CD4-positive, alpha-beta T cell treated with Interferon alpha-2 for 1 hour (primary cell): ENCODE measurements around the gene PIK3R6.

Source experiments
- DNase-seq, 2 donors: peaks; one replicate each; pipeline ENCODE4 v3.0.0-alpha.2; 2020 to 2022

Gene PIK3R6

GRCh38 chr17:8893621-8894201 lies 26.2 kb upstream of the PIK3R6 start:
- no peak for DNase-seq

- DNase-seq: no peak
Measured at GRCh38 chr17:8893059-8893458, 25.6 kb upstream of the PIK3R6 start.

DNA sequence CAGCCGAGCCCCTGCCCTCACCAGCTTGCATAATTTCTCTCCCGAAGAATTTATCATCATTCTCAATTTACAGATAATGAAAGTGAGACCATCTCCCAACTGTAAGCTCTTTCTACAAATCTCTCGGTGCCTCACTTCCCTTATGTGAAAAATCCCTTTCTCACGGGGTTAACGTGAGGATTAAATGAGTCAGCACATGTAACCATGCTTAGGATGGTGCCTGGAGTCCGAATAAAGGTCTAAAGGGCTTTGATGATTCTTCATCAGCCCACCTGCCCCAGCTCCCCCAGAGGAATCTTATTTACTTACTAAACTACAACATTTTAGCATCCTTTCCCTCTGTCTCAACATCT lies 24.8 kb upstream of the PIK3R6 start:
- DNase-seq: no peak

DNA sequence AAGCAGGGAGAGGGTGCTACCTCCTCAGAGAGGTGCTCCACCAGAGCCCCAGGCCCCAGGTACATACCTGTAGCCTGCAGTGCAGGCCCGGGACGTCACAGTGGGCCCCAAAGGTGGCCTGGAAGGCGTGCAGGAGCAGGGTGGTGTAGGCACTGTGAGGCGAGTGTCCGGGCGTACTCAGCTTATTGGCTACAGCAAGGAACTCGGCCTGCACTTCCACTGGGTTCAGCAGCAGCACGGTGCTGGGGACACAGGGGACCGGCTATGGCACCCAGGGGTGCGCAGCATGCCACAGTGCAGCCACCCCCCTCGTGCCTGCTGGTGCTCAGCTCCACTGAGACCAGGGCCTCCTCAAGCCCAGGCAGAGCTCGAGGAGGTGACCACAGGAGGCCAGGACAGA lies 23.2 kb upstream of the PIK3R6 start:
- DNase-seq: no peak

- DNase-seq: no peak
Measured at GRCh38 chr17:8889458-8890210, 22.2 kb upstream of the PIK3R6 start.

DNA sequence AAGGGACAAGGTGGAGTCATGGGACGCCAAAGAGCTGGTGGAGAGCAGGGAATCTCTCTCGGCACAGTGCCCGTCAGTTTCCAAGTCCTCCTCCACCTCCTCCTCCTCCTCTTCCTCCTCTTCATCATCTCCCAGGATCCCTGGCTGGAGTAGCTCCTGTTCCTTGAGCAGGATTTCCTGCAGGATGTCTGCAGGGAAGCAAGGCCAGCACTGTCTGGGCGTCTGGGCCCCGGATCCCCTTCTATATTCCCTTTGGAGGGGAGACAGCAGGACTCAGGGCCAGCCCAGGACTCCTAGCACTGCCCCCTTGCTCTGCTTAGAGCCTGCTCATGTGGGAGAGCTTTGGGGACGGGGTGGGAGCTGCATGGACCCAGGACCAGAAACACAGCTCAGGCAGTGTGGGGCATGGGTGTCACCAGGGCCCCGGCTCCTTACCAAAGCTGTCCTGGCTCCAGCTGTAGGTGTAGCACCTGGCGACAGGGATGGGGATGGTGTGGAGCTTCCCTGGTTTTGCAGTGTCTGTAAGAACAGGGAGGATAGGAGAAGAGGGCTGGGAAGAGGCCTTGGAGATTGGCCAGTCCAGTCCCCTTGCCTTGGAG lies 21.3 kb upstream of the PIK3R6 start:
- no peak for DNase-seq

DNA sequence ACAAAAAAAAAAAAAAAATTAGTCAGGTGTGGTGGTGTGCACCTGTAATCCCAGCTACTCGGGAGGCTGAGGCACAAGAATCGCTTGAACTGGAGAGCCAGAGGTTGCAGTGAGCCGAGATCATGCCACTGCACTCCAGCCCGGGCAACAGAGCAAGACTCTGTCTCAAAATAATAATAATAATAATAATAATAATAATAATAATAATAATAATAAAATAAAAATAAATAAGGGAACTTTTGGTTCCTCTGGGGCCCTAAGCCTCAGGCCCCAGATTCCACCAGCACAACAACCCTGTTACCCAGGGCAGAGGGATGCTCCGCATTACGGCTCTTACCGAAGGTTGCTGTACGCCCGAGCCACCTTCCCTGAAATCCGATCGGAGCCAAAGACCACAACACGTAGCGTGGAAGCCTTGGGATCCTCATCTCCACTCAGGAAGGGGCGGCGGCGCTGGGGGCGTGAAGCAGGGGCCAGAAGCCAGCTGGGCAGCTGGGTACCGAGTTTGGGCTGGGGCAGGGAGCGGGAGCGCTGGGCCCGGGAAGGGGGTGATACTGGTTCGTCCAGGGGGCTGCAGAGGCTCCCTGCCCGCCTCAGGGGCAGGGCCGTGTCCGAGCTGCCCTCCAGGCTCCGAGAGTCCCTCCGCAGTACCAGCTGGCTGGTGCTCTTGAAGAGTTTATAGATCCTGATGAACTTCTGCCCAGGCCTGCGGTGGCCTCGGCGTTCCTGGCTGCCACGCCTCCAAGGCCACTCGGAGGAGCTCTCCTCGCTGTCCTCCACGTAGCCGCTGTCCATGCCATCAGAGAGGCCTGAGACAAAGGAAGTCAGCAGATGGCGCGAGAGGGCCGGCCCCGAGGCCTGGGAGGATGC lies 20.6 kb upstream of the PIK3R6 start:
- DNase-seq: no peak

DNA sequence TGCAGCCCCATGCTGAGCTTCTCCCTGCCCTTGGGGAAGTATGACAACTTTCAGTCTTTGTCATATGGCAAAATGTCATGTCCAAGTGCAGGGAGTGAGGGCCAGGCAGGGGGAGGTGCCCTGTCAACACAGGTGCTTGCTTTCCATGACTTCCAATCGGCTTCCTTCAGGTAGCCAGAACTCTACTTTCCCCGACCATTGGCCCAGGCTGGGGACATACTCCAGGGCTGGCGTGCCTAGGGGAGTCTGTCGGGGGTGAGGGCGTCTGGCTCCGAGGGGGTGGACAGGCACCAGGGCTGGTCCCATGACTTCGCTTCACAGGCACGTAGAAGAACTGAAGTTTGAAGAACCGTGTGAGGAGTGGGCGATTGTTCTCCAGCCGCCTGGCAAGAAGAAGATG lies 19.8 kb upstream of the PIK3R6 start:
- no peak for DNase-seq

DNA sequence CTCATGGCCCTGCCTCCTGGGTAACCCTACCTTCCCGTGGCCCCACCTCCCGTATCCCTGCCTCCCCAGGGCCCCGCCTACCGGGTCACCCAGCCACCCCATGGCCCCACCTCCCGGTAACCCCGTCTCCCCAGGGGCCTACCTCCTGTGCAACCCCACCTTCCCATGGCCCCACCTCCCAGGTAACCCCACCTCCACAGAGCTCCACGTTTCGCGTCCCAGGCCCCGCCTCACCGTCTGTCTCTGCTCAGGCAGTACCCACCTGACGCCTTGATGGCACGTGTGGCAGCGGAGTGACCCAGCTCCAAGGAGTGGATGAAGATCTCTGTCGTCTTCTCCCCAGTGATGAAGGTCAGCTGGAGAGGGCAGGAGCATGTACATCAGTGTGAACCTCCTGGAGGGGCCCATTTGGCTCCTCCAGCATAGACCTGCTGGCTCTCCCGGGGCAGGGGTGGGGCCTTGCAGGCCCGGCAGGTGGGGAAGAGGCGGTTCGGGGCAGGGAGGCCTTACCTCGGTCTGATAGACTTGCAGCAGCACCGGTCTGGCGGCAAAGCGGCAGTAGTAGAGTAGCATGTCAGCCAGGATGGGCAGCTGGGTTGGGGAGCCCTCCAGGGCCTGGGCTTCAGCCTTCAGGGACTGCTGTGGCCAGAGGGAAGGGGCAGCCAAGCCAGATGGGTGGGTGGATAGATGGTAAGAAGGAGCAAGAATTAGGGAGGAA lies 18.7 kb upstream of the PIK3R6 start:
- DNase-seq: no peak

GRCh38 chr17:8885163-8885966 lies 17.9 kb upstream of the PIK3R6 start:
- DNase-seq: peak; percentile 50 to 61

- no peak for DNase-seq
Measured at GRCh38 chr17:8884336-8884990, 17.0 kb upstream of the PIK3R6 start.

DNA sequence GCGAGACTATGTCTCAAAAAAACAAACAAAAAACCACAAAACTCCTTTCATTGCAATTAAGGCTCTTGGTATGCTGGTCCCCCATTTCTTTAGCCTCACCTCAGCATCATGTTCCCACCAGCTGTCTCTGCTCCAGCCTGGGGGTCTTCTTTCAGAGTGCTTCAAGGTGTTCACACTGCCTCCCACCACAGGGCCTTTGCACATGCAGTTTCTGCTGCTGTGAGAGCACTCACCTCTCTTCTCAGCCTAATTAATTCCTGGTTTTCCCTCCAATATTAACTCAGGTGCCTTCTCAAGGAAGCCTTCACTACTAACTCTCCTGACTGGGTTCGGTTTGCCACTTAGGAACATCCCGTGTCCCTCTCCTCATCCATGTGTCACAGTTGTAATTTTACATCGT lies 15.9 kb upstream of the PIK3R6 start:
- DNase-seq: no peak

DNA sequence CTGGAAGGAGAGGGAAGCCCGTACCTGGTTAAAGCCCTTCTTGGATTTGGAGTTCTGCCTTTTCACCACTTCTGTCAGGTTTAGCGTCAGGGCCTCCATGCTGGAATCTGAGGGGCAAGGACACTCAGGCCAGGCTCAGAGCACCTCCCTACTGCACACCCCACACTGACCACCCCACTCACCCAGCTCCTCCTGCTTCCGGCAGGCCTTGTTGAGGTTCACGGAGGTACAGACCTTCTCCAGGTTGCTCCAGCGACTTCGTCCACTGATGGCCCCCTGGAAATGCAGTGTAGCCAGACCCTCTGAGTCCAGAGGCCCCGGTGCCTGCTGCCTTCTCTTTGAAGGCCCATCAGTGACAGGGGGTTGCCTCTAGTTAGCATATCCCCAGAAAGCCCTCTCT lies 14.1 kb upstream of the PIK3R6 start:
- DNase-seq: no peak

- DNase-seq: no peak
Measured at GRCh38 chr17:8880466-8880865, 13.0 kb upstream of the PIK3R6 start.

DNA sequence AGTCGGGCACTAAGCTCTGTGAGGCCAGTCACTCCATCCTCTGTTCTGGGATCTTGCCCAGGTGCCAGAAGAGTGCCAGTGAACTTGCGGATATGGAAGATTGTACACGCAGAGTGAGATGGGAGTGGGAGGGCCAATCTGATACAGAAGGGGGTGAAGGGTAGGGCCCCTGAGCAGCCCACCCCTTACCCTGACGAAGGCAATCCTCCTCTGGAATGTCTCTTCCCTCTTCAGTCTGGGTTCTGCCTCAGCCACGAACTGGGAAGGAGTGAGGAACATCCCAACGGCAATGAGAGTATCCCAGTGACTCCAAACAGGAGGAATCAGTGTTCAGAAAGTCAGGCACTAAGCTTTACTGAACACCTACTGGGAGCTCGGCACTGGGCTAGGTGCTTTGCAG lies 11.9 kb upstream of the PIK3R6 start:
- DNase-seq: no peak

DNA sequence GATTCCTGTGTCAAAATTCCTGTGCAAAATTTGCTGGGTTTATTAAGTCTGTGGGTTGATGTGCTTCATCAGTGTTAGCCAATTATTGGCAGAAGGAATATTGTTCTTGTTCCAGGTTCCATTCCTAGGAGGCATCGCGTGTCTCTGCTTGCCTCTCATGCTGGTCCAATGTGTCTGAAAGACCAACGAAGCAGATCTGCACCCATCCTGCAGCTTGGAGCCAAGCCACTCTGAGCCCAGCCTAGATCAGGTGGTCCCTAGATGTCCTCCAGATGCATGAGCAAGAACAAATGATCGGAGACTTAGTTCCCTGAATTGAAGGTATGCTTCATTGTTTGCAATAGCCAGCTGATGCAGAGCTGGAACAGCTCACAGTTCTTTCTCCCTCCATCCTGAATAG lies 10.5 kb upstream of the PIK3R6 start:
- no peak for DNase-seq

GRCh38 chr17:8875957-8876356 lies 8.5 kb upstream of the PIK3R6 start:
- DNase-seq: no peak

GRCh38 chr17:8875436-8875835 lies 8.0 kb upstream of the PIK3R6 start:
- no peak for DNase-seq

- DNase-seq: no peak
Measured at GRCh38 chr17:8873801-8874715, 6.6 kb upstream of the PIK3R6 start.

GRCh38 chr17:8872705-8873435 lies 5.4 kb upstream of the PIK3R6 start:
- DNase-seq: no peak
